ENCODE data around the gene ARHGAP40.

- no peak for TF ChIP-seq EZH2phosphoT487 (IDR thresholded peaks at IDR 0.05; ENCODE audit: insufficient read depth, low read depth)
- TF ChIP-seq EZH2 (IDR thresholded peaks at IDR 0.05; ENCODE audit: insufficient read depth, poor library complexity, severe bottlenecking), result no peak
These were observed 24.3 kb downstream of the ARHGAP40 start for GRCh38 chr20:38625896-38626295.

Measured in GM23248 (cell line).